Parathyroid adenoma (tissue), 2 donors: Measurements from ENCODE around the gene ALG5.
A peak's percentile ranks its signal among the peaks of the same experiment; 100 is the strongest.

Experiments
- H2AFZ ChIP-seq: fragments of 300-600 bp; sonication (generic); one replicate; pipeline ENCODE4 v1.7.0; 2017; ENCODE audit warnings: antibody characterized with exemption, mild to moderate bottlenecking
- H3K27ac ChIP-seq: fragments of 300-600 bp; sonication (generic); one replicate; pipeline ENCODE4 v1.7.0; 2017
- H3K27me3 ChIP-seq: fragments of 300-600 bp; sonication (generic); one replicate; pipeline ENCODE4 v1.7.0; 2017; ENCODE audit warnings: low read length; ENCODE audit not compliant: control insufficient read depth, insufficient read depth
- H3K36me3 ChIP-seq: fragments of 300-600 bp; sonication (generic); one replicate; pipeline ENCODE4 v1.7.0; 2017; ENCODE audit warnings: low read length; ENCODE audit not compliant: control insufficient read depth, insufficient read depth
- H3K4me1 ChIP-seq: fragments of 300-600 bp; sonication (generic); one replicate; pipeline ENCODE4 v1.7.0; 2017; ENCODE audit warnings: control low read depth
- H3K4me2 ChIP-seq: fragments of 300-600 bp; sonication (generic); one replicate; pipeline ENCODE4 v1.7.0; 2017; ENCODE audit warnings: low read length
- H3K4me3 ChIP-seq: fragments of 300-600 bp; sonication (generic); one replicate; pipeline ENCODE4 v1.7.0; 2017; ENCODE audit warnings: low read depth, low read length
- H3K79me2 ChIP-seq: fragments of 300-600 bp; sonication (generic); one replicate; pipeline ENCODE4 v1.7.0; 2017; ENCODE audit warnings: control low read depth
- H3K9ac ChIP-seq: fragments of 300-600 bp; sonication (generic); one replicate; pipeline ENCODE4 v1.7.0; 2017; ENCODE audit warnings: mild to moderate bottlenecking
- H3K9me3 ChIP-seq: fragments of 300-600 bp; sonication (generic); one replicate; pipeline ENCODE4 v1.7.0; 2017; ENCODE audit warnings: low read length; ENCODE audit not compliant: control insufficient read depth
- TF ChIP-seq, protein P1 (sequence below): fragments of 300-600 bp; sonication (generic); IDR thresholded peaks from one replicate; pipeline ENCODE4 v1.7.0; 2017; ENCODE audit warnings: antibody characterized with exemption, mild to moderate bottlenecking
- donor health status: primary hyperparathyroidism.

ALG5 gene

DNA sequence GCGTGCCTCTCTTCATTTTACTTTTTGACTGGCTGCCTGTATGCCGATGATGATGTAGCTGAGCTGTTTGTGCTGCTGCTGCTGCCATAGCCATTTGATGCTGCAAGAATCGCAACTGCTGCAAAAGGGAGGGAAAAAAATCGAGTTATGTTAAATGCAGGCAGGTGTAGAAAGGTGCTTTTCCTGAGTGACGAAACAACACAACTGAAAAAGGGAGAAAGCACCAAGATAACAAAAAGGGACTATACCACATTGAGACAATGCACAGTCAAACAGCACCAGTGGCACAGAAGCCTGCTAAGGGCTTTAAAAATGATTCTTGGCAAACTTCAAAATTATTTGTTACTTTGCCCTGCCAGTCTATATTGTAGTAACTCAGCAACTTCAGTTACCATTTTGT lies 10.6 kb upstream of the ALG5 start:
- H3K27ac ChIP-seq = no peak overlapping the region
- H3K79me2 ChIP-seq = no peaks in the 10 kb centered on the region
- H3K36me3 ChIP-seq = no peaks in the 10 kb centered on the region
- H2AFZ ChIP-seq = no peak overlapping the region
- TF ChIP-seq, protein P1, sequence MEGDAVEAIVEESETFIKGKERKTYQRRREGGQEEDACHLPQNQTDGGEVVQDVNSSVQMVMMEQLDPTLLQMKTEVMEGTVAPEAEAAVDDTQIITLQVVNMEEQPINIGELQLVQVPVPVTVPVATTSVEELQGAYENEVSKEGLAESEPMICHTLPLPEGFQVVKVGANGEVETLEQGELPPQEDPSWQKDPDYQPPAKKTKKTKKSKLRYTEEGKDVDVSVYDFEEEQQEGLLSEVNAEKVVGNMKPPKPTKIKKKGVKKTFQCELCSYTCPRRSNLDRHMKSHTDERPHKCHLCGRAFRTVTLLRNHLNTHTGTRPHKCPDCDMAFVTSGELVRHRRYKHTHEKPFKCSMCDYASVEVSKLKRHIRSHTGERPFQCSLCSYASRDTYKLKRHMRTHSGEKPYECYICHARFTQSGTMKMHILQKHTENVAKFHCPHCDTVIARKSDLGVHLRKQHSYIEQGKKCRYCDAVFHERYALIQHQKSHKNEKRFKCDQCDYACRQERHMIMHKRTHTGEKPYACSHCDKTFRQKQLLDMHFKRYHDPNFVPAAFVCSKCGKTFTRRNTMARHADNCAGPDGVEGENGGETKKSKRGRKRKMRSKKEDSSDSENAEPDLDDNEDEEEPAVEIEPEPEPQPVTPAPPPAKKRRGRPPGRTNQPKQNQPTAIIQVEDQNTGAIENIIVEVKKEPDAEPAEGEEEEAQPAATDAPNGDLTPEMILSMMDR = no peak
- H3K4me2 ChIP-seq = no peak overlapping the region
- no peak overlapping the region for H3K9ac ChIP-seq
- no peak overlapping the region for H3K4me3 ChIP-seq
- H3K4me1 ChIP-seq = no peaks in the 10 kb centered on the region
- no peaks in the 10 kb centered on the region for H3K9me3 ChIP-seq
- H3K27me3 ChIP-seq = no peaks in the 10 kb centered on the region

DNA sequence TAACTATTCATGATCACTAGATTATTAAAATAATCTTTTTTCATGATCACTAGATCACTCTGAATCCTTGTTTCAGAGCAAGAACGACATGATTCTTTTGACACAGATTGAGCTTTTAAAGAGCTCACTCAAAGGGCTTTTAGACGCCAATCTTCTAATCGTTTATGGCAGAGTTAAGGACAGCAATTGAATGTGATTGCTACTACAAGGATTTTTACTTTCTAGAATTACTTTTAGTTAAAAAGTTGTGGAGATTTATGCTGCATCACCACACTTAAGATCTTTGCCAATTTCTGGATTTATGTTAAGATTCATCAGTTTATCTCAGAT lies 2.7 kb upstream of the ALG5 start:
- H2AFZ ChIP-seq = no peak overlapping the region
- H3K9ac ChIP-seq = no peak overlapping the region
- no peak overlapping the region for H3K27ac ChIP-seq
- H3K9me3 ChIP-seq = no peaks in the 10 kb centered on the region
- no peak overlapping the region for H3K4me3 ChIP-seq
- H3K27me3 ChIP-seq = no peaks in the 10 kb centered on the region
- no peaks in the 10 kb centered on the region for H3K79me2 ChIP-seq
- H3K36me3 ChIP-seq = no peaks in the 10 kb centered on the region
- no peak overlapping the region for H3K4me2 ChIP-seq
- TF ChIP-seq, protein P1 = no peak
- no peaks in the 10 kb centered on the region for H3K4me1 ChIP-seq

DNA sequence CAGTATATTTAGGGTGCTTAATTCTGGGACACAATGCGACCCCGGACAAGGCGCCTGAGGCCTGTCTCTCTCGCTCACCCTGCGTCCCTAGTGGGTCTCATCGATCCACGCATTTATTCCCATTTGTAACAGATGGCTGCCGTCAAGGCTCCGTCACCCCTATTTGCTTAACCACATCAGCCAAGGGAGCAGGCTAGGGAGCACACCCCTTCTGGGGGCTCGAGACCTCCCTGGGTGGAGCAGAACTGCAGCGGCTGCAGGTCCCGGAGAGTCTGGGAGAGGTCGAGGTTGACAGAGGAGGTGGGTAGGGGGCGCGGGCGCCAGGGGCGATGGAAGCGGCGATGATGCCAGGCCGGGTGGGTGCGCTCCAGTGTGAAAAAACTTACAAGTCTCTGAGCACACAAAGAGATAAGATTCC lies 507 bp downstream of the ALG5 start:
- peak overlapping the region; percentile 72 for H3K4me3 ChIP-seq
- peak overlapping the region; percentile 95 for H2AFZ ChIP-seq
- H3K4me2 ChIP-seq = peak overlapping the region; percentile 80
- H3K9me3 ChIP-seq = no peaks in the 10 kb centered on the region
- TF ChIP-seq, protein P1 = no peak
- H3K27ac ChIP-seq = peak overlapping the region; percentile 49
- no peaks in the 10 kb centered on the region for H3K27me3 ChIP-seq
- peak overlapping the region; percentile 37 for H3K9ac ChIP-seq
- H3K79me2 ChIP-seq = no peaks in the 10 kb centered on the region
- H3K4me1 ChIP-seq = no peaks in the 10 kb centered on the region
- H3K36me3 ChIP-seq = no peaks in the 10 kb centered on the region

DNA sequence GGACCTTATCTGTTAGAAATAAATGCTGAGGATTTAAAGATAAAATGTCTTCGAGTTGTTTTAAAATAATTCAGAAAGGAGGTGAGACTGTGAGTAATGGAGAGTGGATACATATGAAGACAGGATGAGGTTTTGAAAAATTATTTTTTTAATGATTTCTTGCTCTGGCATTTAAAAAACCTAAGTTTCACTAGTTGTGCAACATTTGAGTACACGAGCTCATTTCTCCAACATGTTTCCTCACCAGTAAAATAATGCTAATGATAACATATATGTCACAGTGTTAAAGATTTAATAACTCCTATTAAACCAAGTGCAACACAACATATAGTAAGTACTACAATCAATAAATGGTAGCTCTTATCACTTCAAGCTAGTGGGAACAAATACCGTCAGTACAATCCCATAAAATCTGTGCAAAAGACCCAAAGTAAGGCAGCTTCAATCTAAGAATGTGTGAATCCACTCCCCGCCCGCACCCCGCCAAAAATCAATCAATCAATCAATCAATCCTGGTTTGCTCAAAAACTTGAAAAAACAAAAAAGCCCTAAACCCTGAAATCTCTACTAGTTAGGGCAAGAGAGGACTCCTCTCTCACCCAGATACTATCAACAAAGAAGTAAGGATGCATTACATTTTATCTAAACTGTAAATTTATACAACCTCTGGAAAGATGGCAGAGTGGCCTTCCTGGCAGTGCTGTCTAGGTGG lies 1.3 kb downstream of the ALG5 start:
- Histone ChIP-seq H3K4me1 (no peaks in the 10 kb centered on the region), H3K27ac (no peak overlapping the region), H3K9ac (no peak overlapping the region), H2AFZ (no peak overlapping the region), H3K4me2 (peak overlapping the region; percentile 80), H3K27me3 (no peaks in the 10 kb centered on the region), H3K36me3 (no peaks in the 10 kb centered on the region), H3K4me3 (peak overlapping the region; percentile 72), H3K9me3 (no peaks in the 10 kb centered on the region), H3K79me2 (no peaks in the 10 kb centered on the region)
- TF ChIP-seq, protein P1 = no peak

DNA sequence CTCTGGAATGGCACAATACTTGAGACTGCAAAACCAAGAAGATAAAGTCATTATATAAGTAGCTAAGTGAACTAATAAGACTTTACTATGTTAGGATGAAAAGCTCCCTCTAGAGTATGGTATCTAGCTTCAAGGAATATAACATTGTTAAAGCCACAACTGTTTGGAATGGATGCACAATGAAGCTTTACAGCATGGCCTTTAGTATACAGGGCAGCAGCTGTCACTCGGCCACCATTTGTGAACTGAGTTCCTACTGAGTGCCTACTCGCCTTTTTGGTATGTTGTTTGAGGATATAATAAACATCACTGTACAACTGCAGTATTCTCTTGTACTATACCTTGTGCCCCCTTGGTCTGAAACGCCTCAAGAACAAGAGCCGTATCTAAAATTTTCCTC lies 6.8 kb downstream of the ALG5 start:
- no peaks in the 10 kb centered on the region for H3K79me2 ChIP-seq
- H3K4me3 ChIP-seq = no peak overlapping the region
- H3K9me3 ChIP-seq = no peaks in the 10 kb centered on the region
- H3K4me2 ChIP-seq = no peak overlapping the region
- no peaks in the 10 kb centered on the region for H3K27me3 ChIP-seq
- H3K9ac ChIP-seq = no peak overlapping the region
- H3K27ac ChIP-seq = no peak overlapping the region
- TF ChIP-seq, protein P1 = no peak
- H2AFZ ChIP-seq = no peak overlapping the region
- no peaks in the 10 kb centered on the region for H3K4me1 ChIP-seq
- H3K36me3 ChIP-seq = no peaks in the 10 kb centered on the region
